GM12878 (cell line): ENCODE data around the gene VSTM4.

ENCODE experiments used
- KDM1A ChIP-seq: fragments of 200-600 bp; sonication (generic); IDR thresholded peaks from 2 replicates; pipeline ENCODE4 v1.6.1; 2016; ENCODE audit warnings: borderline replicate concordance
- POLR2A ChIP-seq: IDR thresholded peaks from 2 replicates; pipeline ENCODE4 v1.6.1; 2011; ENCODE audit warnings: low read depth, mild to moderate bottlenecking, low read length
- TF ChIP-seq, protein P1 (sequence below): IDR thresholded peaks from 2 replicates; pipeline ENCODE4 v1.6.1; 2011; ENCODE audit warnings: mild to moderate bottlenecking, low read depth, low read length, moderate library complexity; ENCODE audit not compliant: insufficient replicate concordance

DNA sequence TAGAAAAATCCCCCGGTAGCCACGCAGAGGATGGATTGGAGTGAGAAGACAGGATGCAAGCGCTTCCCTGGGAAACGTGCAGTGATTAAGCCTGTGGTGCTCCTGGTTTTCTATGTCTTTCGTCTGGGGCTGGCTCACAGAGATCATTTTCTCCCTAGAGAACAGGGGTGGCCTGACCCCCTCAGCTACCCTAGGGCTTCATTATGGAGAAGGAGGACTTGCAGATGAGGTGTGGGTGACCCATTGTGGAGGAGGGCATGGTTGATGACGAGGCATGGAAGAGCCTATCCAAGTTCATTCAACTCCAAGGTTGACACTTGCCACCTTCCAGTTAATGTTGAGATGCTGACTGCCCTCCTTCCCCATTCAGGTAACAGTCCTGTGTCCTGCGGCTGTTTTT, 75.9 kb downstream of the VSTM4 start:
- TF ChIP-seq, protein P1, sequence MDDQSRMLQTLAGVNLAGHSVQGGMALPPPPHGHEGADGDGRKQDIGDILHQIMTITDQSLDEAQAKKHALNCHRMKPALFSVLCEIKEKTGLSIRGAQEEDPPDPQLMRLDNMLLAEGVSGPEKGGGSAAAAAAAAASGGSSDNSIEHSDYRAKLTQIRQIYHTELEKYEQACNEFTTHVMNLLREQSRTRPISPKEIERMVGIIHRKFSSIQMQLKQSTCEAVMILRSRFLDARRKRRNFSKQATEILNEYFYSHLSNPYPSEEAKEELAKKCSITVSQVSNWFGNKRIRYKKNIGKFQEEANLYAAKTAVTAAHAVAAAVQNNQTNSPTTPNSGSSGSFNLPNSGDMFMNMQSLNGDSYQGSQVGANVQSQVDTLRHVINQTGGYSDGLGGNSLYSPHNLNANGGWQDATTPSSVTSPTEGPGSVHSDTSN, result no peak
- no peak for TF ChIP-seq POLR2A
- no peak for TF ChIP-seq KDM1A
